ENCODE results near the gene RPS26. TPM values are rescaled to one million over a fixed set of nuclear protein-coding genes. Genes with fewer than 3 reads are reported as not detected.

Gene RPS26
- total RNA-seq, 1 experiment from 2014 or later = 70.2 TPM

DNA sequence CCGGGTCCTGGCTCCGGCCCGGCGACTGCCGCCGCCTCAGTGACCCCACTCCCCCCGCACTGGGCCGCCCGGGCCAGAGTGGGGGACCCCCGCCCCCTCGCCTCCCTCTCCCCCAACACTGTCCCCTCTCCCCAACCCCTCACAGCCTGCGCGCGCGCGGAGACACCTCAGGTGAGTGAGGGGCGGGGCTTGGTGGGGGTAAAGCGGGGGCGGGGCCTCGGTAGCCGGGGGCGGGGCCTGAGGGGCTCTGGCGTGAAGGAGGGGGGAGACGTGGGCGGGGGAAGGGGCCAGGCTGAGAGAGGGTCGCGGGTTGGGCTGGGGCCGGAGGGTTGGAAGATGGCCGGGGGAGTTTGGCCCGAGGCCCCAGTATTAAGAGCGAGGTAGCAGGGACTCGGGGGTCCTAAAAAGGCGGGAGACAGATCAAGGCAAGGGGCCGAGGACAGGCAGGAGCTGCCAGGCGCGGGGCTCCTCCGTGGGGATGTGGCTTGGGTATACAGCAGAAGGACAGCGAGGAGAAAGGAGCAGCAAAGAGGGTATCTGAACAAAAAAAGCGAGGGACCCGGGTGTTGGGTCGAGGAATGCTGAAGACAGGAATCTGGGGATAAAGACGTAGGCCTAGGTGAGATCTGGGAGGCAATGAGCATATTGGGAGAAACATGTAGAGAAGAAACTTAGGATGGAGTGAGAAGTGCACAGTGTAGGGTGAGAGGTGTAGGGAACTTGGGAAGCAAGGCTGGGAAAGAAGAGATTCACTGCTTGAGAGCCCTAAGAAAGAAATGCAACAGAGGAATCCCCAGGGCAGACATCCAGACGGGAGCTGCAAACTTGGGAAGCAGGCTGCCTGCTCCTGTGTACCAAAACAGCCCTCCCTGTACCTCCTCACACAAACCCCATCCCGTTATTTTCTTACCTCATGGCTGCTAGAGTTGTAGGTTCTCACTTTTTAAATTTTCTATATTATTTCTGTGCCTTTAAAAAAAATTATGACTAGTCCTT, 33.9 kb upstream of the RPS26 start:
- DNase-seq (ENCODE audit: low read depth, low spot score) = no peak
- Histone ChIP-seq H3K4me2 (ENCODE audit: low read length) (peak overlapping the region; percentile 100), H3K4me3 (replicated peaks in 1 of 2; ENCODE audit: low read depth in 1 of 2, low read length in 2 of 2) (peak overlapping the region; percentile 65 to 97), H3K9me2 (ENCODE audit: insufficient read depth) (no peaks in the 10 kb centered on the region), H2AFZ (ENCODE audit: low read depth, low read length, poor library complexity, severe bottlenecking) (no peak overlapping the region), H3K4me1 (ENCODE audit: control insufficient read depth in 1 of 2, insufficient read depth in 2 of 2, low read length in 2 of 2) (peaks cover 10 to 21% of the 10 kb centered on the region in 2 experiments), H3K79me2 (ENCODE audit: insufficient read depth, low read length) (no peaks in the 10 kb centered on the region), H3K9ac (ENCODE audit: low read length) (peak overlapping the region; percentile 94), H3K36me3 (ENCODE audit: control insufficient read depth in 1 of 2, insufficient read depth in 2 of 2, low read length in 2 of 2) (peaks cover 2 to 14% of the 10 kb centered on the region in 2 experiments; a peak in 1 of 4 replicates), H3K9me3 (ENCODE audit: control insufficient read depth in 1 of 2, insufficient read depth in 1 of 2, low read depth in 1 of 2, low read length in 2 of 2) (no peaks in the 10 kb centered on the region), H3K27ac (ENCODE audit: low read depth, low read length) (peak overlapping the region; percentile 39), H4K20me1 (ENCODE audit: insufficient read depth) (no peaks in the 10 kb centered on the region), H3K27me3 (ENCODE audit: insufficient read depth, low read length) (no peaks in the 10 kb centered on the region)
- ChIA-PET RAD21 (ENCODE audit: low non-redundant PET in 1 of 2, low total read pairs in 2 of 2, uncharacterized antibody in 2 of 2, unreplicated experiment in 2 of 2) (interaction anchor here in 1 of 2 experiments (0.6 to 0.7 kb wide), 2 partner anchors 10 to 22 kb away, joined by 4 to 6 read pairs; no protein-coding TSS in a partner anchor), POLR2A (interaction anchor here (0.7 to 1.8 kb wide), 6 partner anchors 10 to 269 kb away, joined by 3 to 22 read pairs (median 5); partner anchors contain the start of genes RAB5B, SUOX and ZC3H10), CTCF (interaction anchor here (0.8 to 7.2 kb wide), 4 partner anchors 10 to 269 kb away, joined by 3 to 48 read pairs (median 5); partner anchors contain the start of gene SUOX)
- intact Hi-C loops (cut with micrococcal nuclease) = no loop called here
- no TSS peak for BruUV-seq (replicated peaks)
- ATAC-seq = peak; percentile 84
- TF ChIP-seq ZFX (IDR thresholded peaks at IDR 0.05) = no peak
- TF ChIP-seq POLR2A (IDR thresholded peaks at IDR 0.05; ENCODE audit: borderline replicate concordance, extremely low read depth, insufficient read depth, insufficient read length) = no peak
- TF ChIP-seq FOSL1 (IDR thresholded peaks at IDR 0.05; ENCODE audit: low read depth) = no peak
- TF ChIP-seq, protein P1, sequence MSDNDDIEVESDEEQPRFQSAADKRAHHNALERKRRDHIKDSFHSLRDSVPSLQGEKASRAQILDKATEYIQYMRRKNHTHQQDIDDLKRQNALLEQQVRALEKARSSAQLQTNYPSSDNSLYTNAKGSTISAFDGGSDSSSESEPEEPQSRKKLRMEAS (IDR thresholded peaks at IDR 0.05) = no peak
- no peak for TF ChIP-seq RAD21 (IDR thresholded peaks at IDR 0.05; ENCODE audit: low read depth)
- no peak for TF ChIP-seq SIN3A (IDR thresholded peaks at IDR 0.05; ENCODE audit: low read depth)
- TF ChIP-seq, protein P2, sequence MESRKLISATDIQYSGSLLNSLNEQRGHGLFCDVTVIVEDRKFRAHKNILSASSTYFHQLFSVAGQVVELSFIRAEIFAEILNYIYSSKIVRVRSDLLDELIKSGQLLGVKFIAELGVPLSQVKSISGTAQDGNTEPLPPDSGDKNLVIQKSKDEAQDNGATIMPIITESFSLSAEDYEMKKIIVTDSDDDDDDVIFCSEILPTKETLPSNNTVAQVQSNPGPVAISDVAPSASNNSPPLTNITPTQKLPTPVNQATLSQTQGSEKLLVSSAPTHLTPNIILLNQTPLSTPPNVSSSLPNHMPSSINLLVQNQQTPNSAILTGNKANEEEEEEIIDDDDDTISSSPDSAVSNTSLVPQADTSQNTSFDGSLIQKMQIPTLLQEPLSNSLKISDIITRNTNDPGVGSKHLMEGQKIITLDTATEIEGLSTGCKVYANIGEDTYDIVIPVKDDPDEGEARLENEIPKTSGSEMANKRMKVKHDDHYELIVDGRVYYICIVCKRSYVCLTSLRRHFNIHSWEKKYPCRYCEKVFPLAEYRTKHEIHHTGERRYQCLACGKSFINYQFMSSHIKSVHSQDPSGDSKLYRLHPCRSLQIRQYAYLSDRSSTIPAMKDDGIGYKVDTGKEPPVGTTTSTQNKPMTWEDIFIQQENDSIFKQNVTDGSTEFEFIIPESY (IDR thresholded peaks at IDR 0.05; ENCODE audit: extremely low read depth, insufficient replicate concordance, low read length) = no peak
- TF ChIP-seq EZH2 (IDR thresholded peaks at IDR 0.05) = no peak
- TF ChIP-seq CBX3 (IDR thresholded peaks at IDR 0.05; ENCODE audit: low read depth) = no peak
- no peak for TF ChIP-seq EGR1 (IDR thresholded peaks at IDR 0.05; ENCODE audit: low read depth)
- TF ChIP-seq SRF (IDR thresholded peaks at IDR 0.05; ENCODE audit: low read depth) = no peak
- no peak for TF ChIP-seq TCF7L2 (IDR thresholded peaks at IDR 0.05; ENCODE audit: borderline replicate concordance, extremely low read depth, insufficient read depth, insufficient read length)

Data from HCT116 (cell line).